Measurements from ENCODE around the gene AP1B1.

DNA sequence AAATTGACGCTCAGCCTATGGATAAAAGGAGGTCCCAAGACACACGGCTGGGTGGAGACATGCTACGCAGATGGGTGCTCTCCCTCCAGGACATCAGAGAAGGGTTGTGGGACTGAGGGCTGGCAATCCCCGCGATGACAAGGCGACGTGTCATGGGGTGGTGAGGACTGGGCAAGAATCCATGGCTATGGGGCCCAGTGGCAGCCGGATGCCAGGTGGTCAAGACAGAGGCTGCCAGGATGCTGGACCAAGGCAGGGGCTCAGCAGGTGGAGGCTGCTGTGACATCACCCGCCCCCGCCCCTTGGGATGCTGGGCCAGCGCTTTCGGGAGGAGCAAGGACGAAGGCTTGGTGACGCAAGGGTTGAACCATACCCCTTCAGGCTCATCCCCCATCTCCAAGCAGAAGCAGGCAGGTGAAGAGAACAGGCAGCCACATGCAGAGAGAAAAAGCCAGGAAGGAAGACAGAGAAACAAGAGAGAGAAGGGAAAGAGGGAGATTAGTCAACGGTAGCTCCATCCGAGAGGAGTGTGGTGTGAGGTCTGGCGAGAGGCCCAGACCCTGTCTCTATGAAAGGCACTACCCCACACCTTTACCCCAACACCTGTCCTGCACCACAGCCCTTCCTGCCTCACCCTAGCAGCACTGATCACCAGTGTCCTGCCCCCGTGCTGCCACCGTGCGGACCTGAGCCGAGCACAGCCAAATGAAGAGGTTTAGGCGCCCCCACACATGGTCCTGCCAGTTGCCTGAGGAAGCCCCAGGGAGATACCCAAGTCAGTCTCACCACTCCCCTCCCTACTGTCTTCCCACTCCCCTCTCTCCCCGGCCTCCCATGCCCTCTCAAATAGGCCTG is 48.8 kb downstream of the AP1B1 start:
- TF ChIP-seq, protein P1, sequence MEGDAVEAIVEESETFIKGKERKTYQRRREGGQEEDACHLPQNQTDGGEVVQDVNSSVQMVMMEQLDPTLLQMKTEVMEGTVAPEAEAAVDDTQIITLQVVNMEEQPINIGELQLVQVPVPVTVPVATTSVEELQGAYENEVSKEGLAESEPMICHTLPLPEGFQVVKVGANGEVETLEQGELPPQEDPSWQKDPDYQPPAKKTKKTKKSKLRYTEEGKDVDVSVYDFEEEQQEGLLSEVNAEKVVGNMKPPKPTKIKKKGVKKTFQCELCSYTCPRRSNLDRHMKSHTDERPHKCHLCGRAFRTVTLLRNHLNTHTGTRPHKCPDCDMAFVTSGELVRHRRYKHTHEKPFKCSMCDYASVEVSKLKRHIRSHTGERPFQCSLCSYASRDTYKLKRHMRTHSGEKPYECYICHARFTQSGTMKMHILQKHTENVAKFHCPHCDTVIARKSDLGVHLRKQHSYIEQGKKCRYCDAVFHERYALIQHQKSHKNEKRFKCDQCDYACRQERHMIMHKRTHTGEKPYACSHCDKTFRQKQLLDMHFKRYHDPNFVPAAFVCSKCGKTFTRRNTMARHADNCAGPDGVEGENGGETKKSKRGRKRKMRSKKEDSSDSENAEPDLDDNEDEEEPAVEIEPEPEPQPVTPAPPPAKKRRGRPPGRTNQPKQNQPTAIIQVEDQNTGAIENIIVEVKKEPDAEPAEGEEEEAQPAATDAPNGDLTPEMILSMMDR (IDR thresholded peaks at IDR 0.05), result no peak
- TF ChIP-seq EP300 (IDR thresholded peaks at IDR 0.05) (no peak), POLR2A (IDR thresholded peaks at IDR 0.05) (no peak)

Measured in suprapubic skin (tissue), 3 donors.